ENCODE data around the gene NFIX.

NFIX gene

DNA sequence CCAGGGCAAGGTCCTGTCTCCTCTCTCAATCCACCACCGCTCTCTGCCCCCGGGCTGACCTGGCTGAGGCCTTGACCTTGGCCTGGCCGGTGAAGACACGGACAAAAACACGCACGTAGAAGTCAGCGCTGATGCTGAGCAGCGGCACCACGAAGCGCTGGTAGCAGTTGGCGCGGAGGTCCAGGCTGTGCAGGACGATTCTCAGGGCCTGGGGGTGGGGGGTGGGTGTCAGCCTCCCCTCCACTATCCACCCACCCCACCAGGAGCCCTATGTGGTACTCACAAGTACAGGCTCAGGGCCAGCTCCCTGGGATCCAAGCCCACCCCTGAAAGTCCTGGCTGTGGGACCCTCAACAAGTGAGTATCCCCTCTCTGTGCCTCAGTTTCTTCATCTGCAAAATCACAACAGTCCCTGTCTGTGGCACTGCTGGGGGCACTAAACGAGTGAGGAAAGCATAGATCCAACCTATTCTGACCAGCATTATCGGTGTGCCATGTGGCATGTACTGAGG is 114.9 kb downstream of the NFIX start:
- Histone ChIP-seq H3K27me3 (ENCODE audit: control insufficient read depth, insufficient read depth, low read length, poor library complexity, severe bottlenecking) (no peaks in the 10 kb centered on the region), H3K9me3 (ENCODE audit: control insufficient read depth, low read length) (no peaks in the 10 kb centered on the region), H3K27ac (ENCODE audit: insufficient read depth, low read depth, low read length, poor library complexity, severe bottlenecking) (no peak overlapping the region), H3K4me1 (ENCODE audit: control insufficient read depth, insufficient read depth, low read length) (no peaks in the 10 kb centered on the region), H3K36me3 (ENCODE audit: control insufficient read depth, insufficient read depth, low read length) (peaks cover 14% of the 10 kb centered on the region), H3K4me3 (ENCODE audit: insufficient read depth, low read depth, low read length) (no peak overlapping the region)
- WGBS, 2 experiments: 89 to 95% methylated on average over 15 of the region's 15 CpGs

DNA sequence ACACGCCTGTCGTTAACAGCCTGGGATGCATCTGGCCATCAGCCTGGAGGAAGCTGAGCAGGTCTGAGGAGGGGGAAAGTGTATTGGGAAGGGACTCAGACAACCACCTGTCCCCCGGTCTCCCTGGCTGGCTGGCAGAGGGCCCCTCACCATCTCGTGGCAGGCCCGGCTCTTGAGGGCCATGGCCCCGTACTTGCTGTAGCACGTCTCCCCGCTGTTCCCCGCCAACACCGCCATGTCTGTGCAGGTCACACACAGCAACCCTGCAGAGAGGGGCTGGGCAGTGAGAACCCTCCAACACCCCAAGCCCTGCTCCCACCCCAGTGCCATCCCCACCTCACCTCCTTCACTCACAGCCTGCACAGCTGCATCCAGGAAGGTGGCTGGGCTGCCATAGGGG is 117.3 kb downstream of the NFIX start:
- Histone ChIP-seq H3K4me1 (ENCODE audit: control insufficient read depth, insufficient read depth, low read length) (peaks cover 5% of the 10 kb centered on the region), H3K9me3 (ENCODE audit: control insufficient read depth, low read length) (no peaks in the 10 kb centered on the region), H3K4me3 (ENCODE audit: insufficient read depth, low read depth, low read length) (no peak overlapping the region), H3K27ac (ENCODE audit: insufficient read depth, low read depth, low read length, poor library complexity, severe bottlenecking) (no peak overlapping the region), H3K36me3 (ENCODE audit: control insufficient read depth, insufficient read depth, low read length) (peaks cover 10% of the 10 kb centered on the region), H3K27me3 (ENCODE audit: control insufficient read depth, insufficient read depth, low read length, poor library complexity, severe bottlenecking) (no peaks in the 10 kb centered on the region)
- WGBS, 2 experiments: 93 to 98% methylated on average over 10 of the region's 10 CpGs

DNA sequence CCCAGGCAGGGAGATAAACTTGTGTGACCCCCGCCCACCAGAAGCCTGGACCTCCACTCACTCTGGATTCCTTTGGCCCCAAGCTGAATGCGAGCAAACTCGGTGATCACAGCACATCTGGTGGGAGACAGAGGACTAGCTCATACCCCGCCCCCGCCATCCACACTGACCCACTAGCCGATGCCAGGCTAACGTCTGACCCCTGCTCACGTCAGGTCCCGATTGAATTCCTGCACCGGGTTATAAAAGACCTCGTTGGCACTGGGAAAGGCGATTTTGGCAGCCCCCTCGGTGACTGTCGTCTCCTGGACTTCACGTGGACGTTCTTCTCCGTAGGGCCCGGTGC is 120.6 kb downstream of the NFIX start:
- Histone ChIP-seq H3K27ac (ENCODE audit: insufficient read depth, low read depth, low read length, poor library complexity, severe bottlenecking) (peak overlapping the region; percentile 70), H3K4me3 (ENCODE audit: insufficient read depth, low read depth, low read length) (peak overlapping the region; percentile 84), H3K9me3 (ENCODE audit: control insufficient read depth, low read length) (no peaks in the 10 kb centered on the region), H3K27me3 (ENCODE audit: control insufficient read depth, insufficient read depth, low read length, poor library complexity, severe bottlenecking) (no peaks in the 10 kb centered on the region), H3K4me1 (ENCODE audit: control insufficient read depth, insufficient read depth, low read length) (peaks cover 21% of the 10 kb centered on the region), H3K36me3 (ENCODE audit: control insufficient read depth, insufficient read depth, low read length) (peaks cover 8% of the 10 kb centered on the region)
- WGBS, 2 experiments: 1 to 3% methylated on average over 18 of the region's 18 CpGs

DNA sequence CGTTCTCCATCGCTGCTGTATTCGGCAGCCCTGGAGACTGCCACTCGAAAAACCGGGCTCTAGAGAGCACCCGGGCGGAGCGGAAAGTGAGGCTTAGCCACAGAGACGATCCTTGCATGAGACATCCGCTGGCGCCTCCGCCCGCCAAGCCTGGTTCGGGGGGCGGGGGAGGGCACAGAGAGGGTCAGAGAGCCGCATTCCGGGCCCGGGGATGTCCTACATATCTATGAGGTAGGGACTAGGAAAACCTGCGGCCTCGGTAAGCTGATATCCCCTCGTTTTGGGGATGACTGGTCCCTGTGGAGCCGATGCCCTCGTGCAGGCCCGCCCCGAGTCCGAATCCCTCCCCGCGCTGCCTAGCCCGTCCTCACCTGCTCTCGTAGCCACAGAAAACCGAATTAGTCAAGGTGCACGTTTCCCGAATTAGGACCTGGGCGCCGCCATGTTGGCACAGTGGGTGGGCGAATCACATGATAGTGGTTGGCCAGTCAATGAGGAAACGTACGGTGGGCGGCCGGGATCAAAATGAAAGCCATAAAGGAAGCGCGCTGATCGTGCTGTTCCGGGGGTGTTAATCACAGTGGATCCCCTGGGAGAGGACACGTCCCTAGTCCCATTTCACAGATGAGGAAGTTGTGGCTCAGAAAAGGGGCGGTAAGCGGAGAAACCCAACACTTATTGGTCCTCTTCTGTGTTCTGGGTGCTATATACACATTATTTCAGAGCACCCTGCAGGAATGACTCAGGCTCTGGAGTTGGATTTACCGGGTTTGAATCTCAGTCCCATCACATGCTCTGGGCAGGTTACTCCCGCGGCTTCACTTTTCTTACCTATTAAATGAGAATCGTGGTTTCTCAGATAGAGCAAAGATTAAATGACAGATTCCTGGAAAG is 121.3 kb downstream of the NFIX start, which contains the start of gene TRMT1:
Gene TRMT1, minus strand, starts transcription at position 459 of the 894 bp plus-strand sequence. Its CDS starts 341 bp downstream, at position 118.
- peak within 1 kb of the TSS; percentile 70 for H3K27ac ChIP-seq (ENCODE audit: insufficient read depth, low read depth, low read length, poor library complexity, severe bottlenecking)
- peak within 1 kb of the TSS; percentile 84 for H3K4me3 ChIP-seq (ENCODE audit: insufficient read depth, low read depth, low read length)
- H3K9me3 ChIP-seq (ENCODE audit: control insufficient read depth, low read length): no peaks in the 10 kb centered on the region
- WGBS, 2 experiments: 1% methylated on average over 51 of the region's 51 CpGs
- peaks cover 8% of the 10 kb centered on the region for H3K36me3 ChIP-seq (ENCODE audit: control insufficient read depth, insufficient read depth, low read length)
- peaks cover 22% of the 10 kb centered on the region for H3K4me1 ChIP-seq (ENCODE audit: control insufficient read depth, insufficient read depth, low read length)
- no peaks in the 10 kb centered on the region for H3K27me3 ChIP-seq (ENCODE audit: control insufficient read depth, insufficient read depth, low read length, poor library complexity, severe bottlenecking)

DNA sequence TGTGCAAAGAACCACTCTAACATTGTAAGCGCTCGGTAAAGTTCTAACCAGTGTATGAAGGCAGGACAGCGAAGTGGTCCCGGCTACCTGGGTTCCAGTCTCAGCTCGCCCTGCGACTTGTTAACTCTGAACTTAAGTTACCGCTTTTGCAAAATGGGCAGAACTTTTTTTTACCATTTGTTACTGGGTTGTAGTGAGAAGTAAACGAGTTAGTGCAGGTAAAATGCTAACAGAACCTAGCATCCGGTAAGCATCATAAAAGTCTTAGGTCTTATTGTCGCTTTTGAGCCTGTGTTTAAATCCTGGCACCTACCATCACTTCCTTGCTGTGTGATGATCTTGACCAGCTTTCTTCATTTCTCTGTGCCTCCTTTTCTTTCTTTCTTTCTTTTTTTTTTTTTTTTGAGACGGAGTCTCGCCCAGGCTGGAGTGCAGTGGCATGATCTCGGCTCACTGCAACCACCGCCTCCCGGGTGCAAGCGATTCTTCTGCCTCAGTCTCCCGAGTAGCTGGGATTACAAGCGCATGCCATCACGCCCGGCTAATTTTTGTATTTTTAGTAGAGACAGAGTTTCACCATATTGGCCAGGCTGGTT is 122.0 kb downstream of the NFIX start:
- no peaks in the 10 kb centered on the region for H3K27me3 ChIP-seq (ENCODE audit: control insufficient read depth, insufficient read depth, low read length, poor library complexity, severe bottlenecking)
- peaks cover 8% of the 10 kb centered on the region for H3K36me3 ChIP-seq (ENCODE audit: control insufficient read depth, insufficient read depth, low read length)

DNA sequence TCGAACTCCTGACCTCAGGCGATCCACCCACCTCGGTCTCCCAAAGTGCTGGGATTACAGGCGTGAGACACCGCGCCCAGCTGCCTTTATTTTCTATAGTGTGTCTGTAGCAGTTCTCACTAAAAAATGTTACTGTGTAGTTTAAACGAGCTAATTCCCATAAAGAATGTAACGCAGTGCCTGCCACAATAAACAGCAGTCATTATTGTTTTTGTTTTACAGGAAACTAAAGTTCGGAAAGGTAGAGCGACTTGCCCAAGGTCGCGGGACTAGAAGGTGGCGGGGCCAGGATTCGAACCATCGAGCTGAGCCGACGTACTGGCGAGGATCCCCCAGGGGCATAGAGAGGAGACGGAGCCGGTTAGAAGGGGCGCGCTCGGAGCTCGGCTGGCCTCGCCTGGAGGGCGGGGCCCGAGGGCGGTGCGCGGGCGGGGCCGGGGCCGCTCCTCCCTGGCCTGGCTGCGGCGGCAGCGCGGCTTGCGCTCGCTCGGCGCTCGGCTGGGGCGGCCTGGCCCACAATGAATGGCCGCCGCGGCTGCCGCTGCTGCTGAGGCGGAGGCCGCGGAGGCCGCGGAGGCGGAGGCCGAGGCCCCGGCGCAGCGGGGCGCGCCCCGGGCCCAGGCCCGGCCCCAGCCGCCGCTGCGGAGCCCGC is 122.6 kb downstream of the NFIX start, which contains the start of gene NACC1:
Gene NACC1, plus strand, starts transcription at position 493 of the 652 bp plus-strand sequence. CDS start 16,944 bp downstream, outside the sequence.
- 9 to 10% methylated on average over 65 of the region's 65 CpGs for whole genome bisulfite sequencing, 2 experiments
- Histone ChIP-seq H3K9me3 (ENCODE audit: control insufficient read depth, low read length) (no peaks in the 10 kb centered on the region), H3K4me1 (ENCODE audit: control insufficient read depth, insufficient read depth, low read length) (peaks cover 27% of the 10 kb centered on the region)

More for the DNA sequence above, 122.0 kb downstream of the NFIX start:
- Histone ChIP-seq H3K4me3 (ENCODE audit: insufficient read depth, low read depth, low read length) (peak overlapping the region; percentile 84), H3K27ac (ENCODE audit: insufficient read depth, low read depth, low read length, poor library complexity, severe bottlenecking) (no peak overlapping the region), H3K4me1 (ENCODE audit: control insufficient read depth, insufficient read depth, low read length) (peaks cover 27% of the 10 kb centered on the region), H3K9me3 (ENCODE audit: control insufficient read depth, low read length) (no peaks in the 10 kb centered on the region)
- 68 to 70% methylated on average over 20 of the region's 20 CpGs for WGBS, 2 experiments

GRCh38 chr19:13118424-13119193 is 123.3 kb downstream of the NFIX start:
- WGBS, 2 experiments: 1% methylated on average over 57 of the region's 57 CpGs
- H3K27ac ChIP-seq (ENCODE audit: insufficient read depth, low read depth, low read length, poor library complexity, severe bottlenecking): peak overlapping the region; percentile 80
- no peaks in the 10 kb centered on the region for H3K9me3 ChIP-seq (ENCODE audit: control insufficient read depth, low read length)
- peak overlapping the region; percentile 97 for H3K4me3 ChIP-seq (ENCODE audit: insufficient read depth, low read depth, low read length)
- H3K27me3 ChIP-seq (ENCODE audit: control insufficient read depth, insufficient read depth, low read length, poor library complexity, severe bottlenecking): no peaks in the 10 kb centered on the region
- H3K4me1 ChIP-seq (ENCODE audit: control insufficient read depth, insufficient read depth, low read length): peaks cover 27% of the 10 kb centered on the region
- H3K36me3 ChIP-seq (ENCODE audit: control insufficient read depth, insufficient read depth, low read length): no peaks in the 10 kb centered on the region

More for the DNA sequence above, 122.6 kb downstream of the NFIX start, which contains the start of gene NACC1:
- Histone ChIP-seq H3K27ac (ENCODE audit: insufficient read depth, low read depth, low read length, poor library complexity, severe bottlenecking) (peak within 1 kb of the TSS; percentile 80), H3K4me3 (ENCODE audit: insufficient read depth, low read depth, low read length) (peak within 1 kb of the TSS; percentile 97), H3K36me3 (ENCODE audit: control insufficient read depth, insufficient read depth, low read length) (peaks cover 2% of the 10 kb centered on the region), H3K27me3 (ENCODE audit: control insufficient read depth, insufficient read depth, low read length, poor library complexity, severe bottlenecking) (no peaks in the 10 kb centered on the region)

DNA sequence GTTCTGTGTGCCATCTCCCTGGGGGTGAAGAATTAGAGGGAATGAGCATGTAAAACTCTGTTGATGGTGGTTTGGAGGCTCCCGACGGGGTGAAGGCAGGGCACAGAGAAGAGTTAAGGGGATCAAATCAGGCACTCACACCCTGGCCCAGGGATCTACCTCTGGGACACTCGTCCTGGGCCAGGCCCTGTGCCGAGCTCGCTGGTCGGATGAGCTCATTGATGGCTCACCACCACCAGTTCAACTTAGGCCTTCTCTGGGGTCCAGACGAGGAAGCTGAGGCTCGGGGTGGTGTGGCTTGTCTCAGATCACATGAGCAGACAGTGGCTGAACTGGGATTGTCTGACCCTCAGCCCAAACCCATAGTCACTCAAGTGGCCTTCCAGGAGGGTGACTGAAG is 124.4 kb downstream of the NFIX start:
- peaks cover 27% of the 10 kb centered on the region for H3K4me1 ChIP-seq (ENCODE audit: control insufficient read depth, insufficient read depth, low read length)
- H3K27ac ChIP-seq (ENCODE audit: insufficient read depth, low read depth, low read length, poor library complexity, severe bottlenecking): no peak overlapping the region
- no peaks in the 10 kb centered on the region for H3K9me3 ChIP-seq (ENCODE audit: control insufficient read depth, low read length)
- 90% methylated on average over 8 of the region's 8 CpGs for WGBS, 2 experiments
- H3K27me3 ChIP-seq (ENCODE audit: control insufficient read depth, insufficient read depth, low read length, poor library complexity, severe bottlenecking): no peaks in the 10 kb centered on the region
- H3K4me3 ChIP-seq (ENCODE audit: insufficient read depth, low read depth, low read length): peak overlapping the region; percentile 97
- no peaks in the 10 kb centered on the region for H3K36me3 ChIP-seq (ENCODE audit: control insufficient read depth, insufficient read depth, low read length)

- H3K27ac ChIP-seq (ENCODE audit: insufficient read depth, low read depth, low read length, poor library complexity, severe bottlenecking): no peak overlapping the region
- no peaks in the 10 kb centered on the region for H3K9me3 ChIP-seq (ENCODE audit: control insufficient read depth, low read length)
- H3K4me1 ChIP-seq (ENCODE audit: control insufficient read depth, insufficient read depth, low read length): peaks cover 27% of the 10 kb centered on the region
- 83% methylated on average over 9 of the region's 9 CpGs for WGBS, 2 experiments
- H3K4me3 ChIP-seq (ENCODE audit: insufficient read depth, low read depth, low read length): no peak overlapping the region
- H3K27me3 ChIP-seq (ENCODE audit: control insufficient read depth, insufficient read depth, low read length, poor library complexity, severe bottlenecking): no peaks in the 10 kb centered on the region
- H3K36me3 ChIP-seq (ENCODE audit: control insufficient read depth, insufficient read depth, low read length): no peaks in the 10 kb centered on the region
These were observed 124.8 kb downstream of the NFIX start for GRCh38 chr19:13120031-13120430.
